HG02885 (cell line): ENCODE data around the gene DELE1.

ENCODE experiments used
- ATAC-seq: cut with Tn5 transposase; IDR thresholded peaks from one replicate; pipeline ENCODE4 v1.9.1; 2021; ENCODE audit warnings: mild to moderate bottlenecking; ENCODE audit not compliant: unreplicated experiment, poor library complexity

Gene DELE1

GRCh38 chr5:141976176-141976575 is 52.5 kb downstream of the DELE1 start:
- no peak for ATAC-seq

- ATAC-seq: no peak
Measured at GRCh38 chr5:141978389-141978788, 54.7 kb downstream of the DELE1 start.

GRCh38 chr5:141982626-141983025 is 59.0 kb downstream of the DELE1 start:
- no peak for ATAC-seq

GRCh38 chr5:141986072-141986471 is 62.4 kb downstream of the DELE1 start:
- ATAC-seq: no peak

GRCh38 chr5:141989720-141990119 is 66.0 kb downstream of the DELE1 start:
- ATAC-seq: no peak
